Dedifferentiated amniotic fluid mesenchymal stem cell (primary cell): ENCODE measurements around the gene NAA38.
A peak's percentile ranks its signal among the peaks of the same experiment; 100 is the strongest.

Source experiments
- DNase-seq: peaks from one replicate; pipeline ENCODE4 v3.0.0-alpha.2; 2016; ENCODE audit errors: extremely low spot score

Gene NAA38

GRCh38 chr17:7852919-7853690 is 4.3 kb downstream of the NAA38 start:
- DNase-seq, result no peak

- no peak for DNase-seq
These were observed 5.1 kb downstream of the NAA38 start for GRCh38 chr17:7852262-7852670.

- DNase-seq, result peak; percentile 69
These were observed 5.7 kb downstream of the NAA38 start for GRCh38 chr17:7851438-7852261.

DNA sequence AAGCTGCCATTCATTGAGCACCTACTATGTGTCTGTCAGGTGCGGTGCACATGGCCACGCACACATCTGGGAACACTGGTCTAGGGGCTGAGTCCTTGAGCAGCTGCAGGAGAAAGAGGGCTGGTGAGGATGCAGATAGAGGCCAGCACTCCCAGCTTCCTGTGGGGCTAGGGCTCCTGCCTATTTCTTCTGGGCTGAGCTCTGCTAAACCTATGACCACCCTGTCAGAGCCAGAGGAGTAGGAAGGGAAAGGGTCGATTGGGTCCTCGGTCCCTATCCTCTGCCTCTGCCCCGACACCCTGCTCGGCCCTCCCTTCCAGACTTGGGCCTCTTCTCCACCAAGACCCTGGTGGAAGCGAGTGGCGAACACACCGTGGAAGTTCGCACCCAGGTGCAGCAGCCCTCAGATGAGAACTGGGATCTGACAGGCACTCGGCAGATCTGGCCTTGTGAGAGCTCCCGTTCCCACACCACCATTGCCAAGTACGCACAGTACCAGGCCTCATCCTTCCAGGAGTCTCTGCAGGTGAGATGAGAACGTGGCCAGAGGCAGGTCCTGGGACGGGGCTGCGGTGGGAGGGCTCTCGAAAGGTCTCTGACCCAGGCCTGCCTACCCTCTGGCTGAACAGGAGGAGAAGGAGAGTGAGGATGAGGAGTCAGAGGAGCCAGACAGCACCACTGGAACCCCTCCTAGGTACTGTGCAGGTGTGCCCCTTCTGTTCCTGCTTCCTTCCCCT is 6.5 kb downstream of the NAA38 start:
- no peak for DNase-seq

DNA sequence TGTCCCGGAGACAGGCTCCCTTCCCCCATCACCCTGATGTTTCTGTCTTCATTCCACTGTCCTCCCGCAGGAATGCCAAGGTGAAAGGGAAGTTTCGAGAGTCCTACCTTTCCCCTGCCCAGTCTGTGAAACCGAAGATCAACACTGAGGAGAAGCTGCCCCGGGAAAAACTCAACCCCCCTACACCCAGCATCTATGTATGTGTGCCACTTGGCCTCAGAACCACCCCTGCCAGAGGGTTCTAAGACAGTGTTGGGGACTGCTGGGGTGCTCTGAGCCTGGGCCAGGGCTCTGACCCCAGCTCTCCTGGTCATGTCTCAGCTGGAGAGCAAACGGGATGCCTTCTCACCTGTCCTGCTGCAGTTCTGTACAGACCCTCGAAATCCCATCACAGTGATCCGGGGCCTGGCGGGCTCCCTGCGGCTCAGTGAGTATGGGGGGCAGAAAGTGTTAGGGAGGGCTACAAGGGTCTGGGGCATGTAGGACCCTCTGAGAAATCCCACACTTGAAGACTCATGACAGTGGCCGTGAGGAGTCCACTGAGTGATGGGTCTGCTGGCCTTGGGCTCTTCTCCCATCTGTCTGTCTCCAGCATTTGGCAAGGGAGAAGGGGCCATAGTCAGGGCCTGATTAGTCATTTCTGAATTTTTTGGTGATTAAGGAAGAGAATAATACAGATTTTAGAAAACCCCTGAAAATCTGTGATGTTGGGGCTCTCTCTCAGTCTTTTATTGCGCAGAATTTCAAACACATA is 7.4 kb downstream of the NAA38 start:
- DNase-seq, result no peak

- DNase-seq, result no peak
These were observed 8.1 kb downstream of the NAA38 start for GRCh38 chr17:7849130-7849750.

- no peak for DNase-seq
These were observed 8.6 kb downstream of the NAA38 start for GRCh38 chr17:7848739-7849129.

DNA sequence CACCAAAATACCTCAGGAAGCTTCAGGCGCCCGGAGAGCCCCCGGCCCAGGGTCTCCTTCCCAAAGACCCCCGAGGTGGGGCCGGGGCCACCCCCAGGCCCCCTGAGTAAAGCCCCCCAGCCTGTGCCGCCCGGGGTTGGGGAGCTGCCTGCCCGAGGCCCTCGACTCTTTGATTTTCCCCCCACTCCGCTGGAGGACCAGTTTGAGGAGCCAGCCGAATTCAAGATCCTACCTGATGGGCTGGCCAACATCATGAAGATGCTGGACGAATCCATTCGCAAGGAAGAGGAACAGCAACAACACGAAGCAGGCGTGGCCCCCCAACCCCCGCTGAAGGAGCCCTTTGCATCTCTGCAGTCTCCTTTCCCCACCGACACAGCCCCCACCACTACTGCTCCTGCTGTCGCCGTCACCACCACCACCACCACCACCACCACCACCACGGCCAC is 9.2 kb downstream of the NAA38 start:
- no peak for DNase-seq

DNA sequence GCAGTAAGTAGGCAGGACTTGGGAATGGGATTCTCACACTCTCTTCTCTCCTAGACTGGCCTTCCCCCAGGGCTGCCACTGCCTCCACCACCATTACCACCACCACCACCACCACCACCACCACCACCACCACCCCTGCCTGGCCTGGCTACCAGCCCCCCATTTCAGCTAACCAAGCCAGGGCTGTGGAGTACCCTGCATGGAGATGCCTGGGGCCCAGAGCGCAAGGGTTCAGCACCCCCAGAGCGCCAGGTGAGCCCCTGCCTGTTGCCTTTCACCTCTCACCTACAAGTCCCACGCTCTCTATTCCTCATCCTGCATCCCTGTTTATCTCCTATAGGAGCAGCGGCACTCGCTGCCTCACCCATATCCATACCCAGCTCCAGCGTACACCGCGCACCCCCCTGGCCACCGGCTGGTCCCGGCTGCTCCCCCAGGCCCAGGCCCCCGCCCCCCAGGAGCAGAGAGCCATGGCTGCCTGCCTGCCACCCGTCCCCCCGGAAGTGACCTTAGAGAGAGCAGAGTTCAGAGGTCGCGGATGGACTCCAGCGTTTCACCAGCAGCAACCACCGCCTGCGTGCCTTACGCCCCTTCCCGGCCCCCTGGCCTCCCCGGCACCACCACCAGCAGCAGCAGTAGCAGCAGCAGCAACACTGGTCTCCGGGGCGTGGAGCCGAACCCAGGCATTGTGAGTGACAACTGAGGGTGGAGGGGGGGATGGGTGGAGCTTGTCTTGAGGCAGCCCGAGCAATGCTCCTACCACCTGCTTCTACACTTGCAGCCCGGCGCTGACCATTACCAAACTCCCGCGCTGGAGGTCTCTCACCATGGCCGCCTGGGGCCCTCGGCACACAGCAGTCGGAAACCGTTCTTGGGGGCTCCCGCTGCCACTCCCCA is 10.3 kb downstream of the NAA38 start:
- no peak for DNase-seq

DNA sequence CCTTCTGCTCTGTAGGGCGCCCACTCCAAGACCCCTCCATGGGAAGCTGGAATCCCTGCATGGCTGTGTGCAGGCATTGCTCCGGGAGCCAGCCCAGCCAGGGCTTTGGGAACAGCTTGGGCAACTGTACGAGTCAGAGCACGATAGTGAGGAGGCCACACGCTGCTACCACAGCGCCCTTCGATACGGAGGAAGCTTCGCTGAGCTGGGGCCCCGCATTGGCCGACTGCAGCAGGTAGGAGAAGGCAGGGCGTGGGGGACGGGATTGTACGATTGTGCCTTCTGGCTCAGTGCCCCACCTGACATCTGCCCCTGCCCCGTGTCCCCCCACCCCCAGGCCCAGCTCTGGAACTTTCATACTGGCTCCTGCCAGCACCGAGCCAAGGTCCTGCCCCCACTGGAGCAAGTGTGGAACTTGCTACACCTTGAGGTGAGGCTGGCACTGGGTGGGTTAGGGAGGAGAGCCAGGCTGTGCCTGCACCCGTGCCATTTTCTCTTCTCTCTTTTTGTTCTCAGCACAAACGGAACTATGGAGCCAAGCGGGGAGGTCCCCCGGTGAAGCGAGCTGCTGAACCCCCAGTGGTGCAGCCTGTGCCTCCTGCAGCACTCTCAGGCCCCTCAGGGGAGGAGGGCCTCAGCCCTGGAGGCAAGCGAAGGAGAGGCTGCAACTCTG is 11.2 kb downstream of the NAA38 start:
- no peak for DNase-seq

GRCh38 chr17:7845359-7846062 is 11.8 kb downstream of the NAA38 start:
- no peak for DNase-seq

DNA sequence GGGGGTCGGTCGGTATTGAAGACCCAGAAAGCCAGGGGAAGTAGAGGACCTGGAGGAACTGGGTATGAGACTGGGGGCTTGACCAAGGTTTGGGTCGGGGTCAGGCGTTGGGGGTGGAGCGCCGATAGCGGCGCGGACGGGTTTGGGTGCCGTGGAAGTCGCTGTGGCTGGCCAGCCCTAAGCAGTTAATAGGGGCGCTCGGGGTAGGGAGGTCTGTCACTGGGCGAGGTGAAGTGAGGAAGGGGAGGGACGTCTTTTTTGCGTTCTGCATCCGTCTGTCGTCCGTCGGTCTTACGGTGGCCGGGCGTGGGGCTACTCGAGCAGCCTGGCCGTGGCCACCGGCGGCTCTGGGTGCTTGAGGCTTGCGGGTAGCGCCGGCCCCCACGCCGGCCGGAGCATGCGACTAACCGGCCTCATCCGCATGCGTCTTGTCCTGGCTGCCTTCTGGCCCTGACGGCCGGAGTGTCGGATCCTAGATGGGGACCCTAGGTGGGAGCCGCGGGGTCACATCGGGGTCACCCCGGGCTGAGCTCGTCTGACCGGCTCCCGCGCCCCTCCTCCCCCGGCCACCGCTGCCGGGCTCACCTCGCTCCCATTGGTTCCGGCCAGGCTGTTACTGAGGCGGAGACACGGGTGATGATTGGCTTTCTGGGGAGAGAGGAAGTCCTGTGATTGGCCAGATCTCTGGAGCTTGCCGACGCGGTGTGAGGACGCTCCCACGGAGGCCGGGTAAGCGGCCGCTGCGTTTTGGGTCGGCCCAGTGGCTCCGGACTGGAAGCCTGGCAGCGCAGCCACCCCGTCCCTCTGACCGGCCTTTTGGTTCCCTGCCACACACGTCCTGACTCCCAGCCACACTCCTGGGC is 12.8 kb downstream of the NAA38 start:
- peak; percentile 95 for DNase-seq

- DNase-seq, result peak; percentile 43
These were observed 13.6 kb downstream of the NAA38 start for GRCh38 chr17:7843536-7844291.

- DNase-seq, result no peak
These were observed 14.2 kb downstream of the NAA38 start for GRCh38 chr17:7843257-7843535.

- peak; percentile 73 for DNase-seq
These were observed 14.7 kb downstream of the NAA38 start for GRCh38 chr17:7842380-7843256.

DNA sequence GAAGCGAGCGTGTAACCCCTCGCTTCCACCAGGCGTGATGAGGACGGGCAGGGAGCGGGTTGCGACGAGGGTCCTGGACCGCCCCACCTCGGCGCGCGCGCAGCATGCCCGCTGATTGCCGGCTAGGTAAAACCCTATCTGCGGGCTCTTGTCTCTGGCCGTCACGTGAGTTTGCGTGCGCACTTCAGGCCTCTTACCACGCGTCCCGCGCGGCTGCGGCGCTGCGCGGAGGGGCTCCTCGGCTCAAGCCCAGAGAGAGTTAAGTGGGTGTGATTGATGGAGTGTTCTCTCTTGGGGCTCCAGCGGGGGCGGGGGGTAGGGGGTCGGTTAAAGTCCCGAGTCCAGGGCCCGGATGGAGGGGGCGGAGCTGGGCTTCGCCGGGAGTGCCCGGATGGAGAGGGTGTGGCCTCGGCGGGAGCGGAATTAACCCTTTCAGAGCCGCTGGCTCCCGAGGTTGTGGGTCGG is 15.4 kb downstream of the NAA38 start:
- peak; percentile 77 for DNase-seq
